Measurements from ENCODE around the gene TMEM115.
"Not testable (repeated sequence)": the region's sequence is repeated elsewhere in the genome, so short reads cannot be mapped to it uniquely, and the experiment has no call there.

Gene TMEM115

GRCh38 chr3:50317300-50317699 lies 42.0 kb downstream of the TMEM115 start:
- H3K27ac ChIP-seq: no peak overlapping the region
- H3K4me3 ChIP-seq (ENCODE audit: low read depth, low read length): no peak overlapping the region
- in situ Hi-C loops (cut with HindIII; ENCODE audit: low pct_ligation_motif_present, low sequenced_read_pairs): no loop called here
- no peak for DNase-seq
- no peaks in the 10 kb centered on the region for H3K27me3 ChIP-seq (replicated peaks)
- no peak for TF ChIP-seq CTCF (IDR thresholded peaks at IDR 0.05; ENCODE audit: low read depth, low read length, missing control alignments)
- H3K36me3 ChIP-seq (replicated peaks): peaks cover 9% of the 10 kb centered on the region

- in situ Hi-C loops (cut with HindIII; ENCODE audit: low pct_ligation_motif_present, low sequenced_read_pairs): no loop called here
- TF ChIP-seq CTCF (IDR thresholded peaks at IDR 0.05; ENCODE audit: low read depth, low read length, missing control alignments): no peak
- peaks cover 9% of the 10 kb centered on the region for H3K36me3 ChIP-seq (replicated peaks)
- no peak overlapping the region for H3K4me3 ChIP-seq (ENCODE audit: low read depth, low read length)
- no peaks in the 10 kb centered on the region for H3K27me3 ChIP-seq (replicated peaks)
- no peak overlapping the region for H3K27ac ChIP-seq
- DNase-seq: no peak
Measured at GRCh38 chr3:50316657-50317242, 42.6 kb downstream of the TMEM115 start.

- Histone ChIP-seq H3K36me3 (replicated peaks) (peaks cover 9% of the 10 kb centered on the region), H3K27ac (no peak overlapping the region), H3K4me3 (ENCODE audit: low read depth, low read length) (no peak overlapping the region), H3K27me3 (replicated peaks) (no peaks in the 10 kb centered on the region)
- TF ChIP-seq CTCF (IDR thresholded peaks at IDR 0.05; ENCODE audit: low read depth, low read length, missing control alignments): no peak
- in situ Hi-C loops (cut with HindIII; ENCODE audit: low pct_ligation_motif_present, low sequenced_read_pairs): no loop called here
- DNase-seq: no peak
Measured at GRCh38 chr3:50314816-50315215, 44.5 kb downstream of the TMEM115 start.

- Histone ChIP-seq H3K36me3 (replicated peaks) (peaks cover 4% of the 10 kb centered on the region), H3K4me3 (ENCODE audit: low read depth, low read length) (no peak overlapping the region), H3K27me3 (replicated peaks) (no peaks in the 10 kb centered on the region), H3K27ac (no peak overlapping the region)
- no peak for DNase-seq
- in situ Hi-C loops (cut with HindIII; ENCODE audit: low pct_ligation_motif_present, low sequenced_read_pairs): no loop called here
- TF ChIP-seq CTCF (IDR thresholded peaks at IDR 0.05; ENCODE audit: low read depth, low read length, missing control alignments): no peak
Measured at GRCh38 chr3:50314342-50314741, 45.0 kb downstream of the TMEM115 start.

GRCh38 chr3:50312041-50312440 lies 47.3 kb downstream of the TMEM115 start:
- DNase-seq; in situ Hi-C loops (cut with HindIII; ENCODE audit: low pct_ligation_motif_present, low sequenced_read_pairs); H3K36me3 ChIP-seq (replicated peaks); H3K27ac ChIP-seq; H3K4me3 ChIP-seq (ENCODE audit: low read depth, low read length); H3K27me3 ChIP-seq (replicated peaks): not testable (repeated sequence)
